Spleen (tissue), 11 donors: ENCODE results near the gene MMAB. TPM values are rescaled to one million over a fixed set of nuclear protein-coding genes. Genes with fewer than 3 reads are reported as not detected.

ENCODE experiments used
- DNase-seq: peaks from one replicate; pipeline ENCODE4 v3.0.0-alpha.2; 2020
- H3K27ac ChIP-seq, 8 donors: fragments of 200-600 bp; sonication (generic) in 7 of 8; 1 replicate in 4 of 8; 2 replicates in 4 of 8; pipeline versions ENCODE4 v1.5.0 to v1.8.0; 2016 to 2021; ENCODE audit warnings: inconsistent platforms in 4 of 8, mild to moderate bottlenecking in 4 of 8, moderate library complexity in 1 of 8
- H3K27me3 ChIP-seq, 7 donors: fragments of 200-600 bp; sonication (generic) in 6 of 7; replicated peaks in 1 of 7; 1 replicate in 4 of 7; 2 replicates in 3 of 7; pipeline versions ENCODE4 v1.5.0 to v1.8.0; 2016 to 2021; ENCODE audit warnings: inconsistent platforms in 3 of 7, mild to moderate bottlenecking in 1 of 7
- H3K36me3 ChIP-seq, 6 donors: fragments of 200-600 bp; sonication (generic) in 5 of 6; 1 replicate in 4 of 6; 2 replicates in 2 of 6; pipeline versions ENCODE4 v1.5.0 to v1.8.0; 2016 to 2021; ENCODE audit warnings: inconsistent platforms in 2 of 6
- H3K4me1 ChIP-seq, 6 donors: fragments of 200-600 bp; sonication (generic) in 5 of 6; 1 replicate in 3 of 6; 2 replicates in 3 of 6; pipeline versions ENCODE4 v1.5.0 to v1.8.0; 2016 to 2021; ENCODE audit warnings: inconsistent platforms in 3 of 6
- H3K4me3 ChIP-seq, 8 donors: fragments of 200-600 bp; sonication (generic) in 7 of 8; 1 replicate in 4 of 8; 2 replicates in 4 of 8; pipeline versions ENCODE4 v1.5.0 to v1.8.0; 2016 to 2021; ENCODE audit warnings: inconsistent platforms in 4 of 8, mild to moderate bottlenecking in 4 of 8, moderate library complexity in 2 of 8
- H3K9me3 ChIP-seq, 8 donors: fragments of 200-600 bp; sonication (generic) in 7 of 8; 1 replicate in 4 of 8; 2 replicates in 4 of 8; pipeline versions ENCODE4 v1.5.0 to v1.8.0; 2016 to 2021; ENCODE audit warnings: inconsistent platforms in 4 of 8
- CTCF ChIP-seq, 11 experiments: fragments of 200-600 bp in 7 of 11; fragments of 450-650 bp in 4 of 11; sonication (generic) in 4 of 11; IDR thresholded peaks in 8 of 11; conservative IDR thresholded peaks in 3 of 11; 1 replicate in 7 of 11; 2 replicates in 4 of 11; pipeline versions ENCODE4 v1.4.0 to v1.8.0; 2016 to 2021; ENCODE audit warnings: antibody characterized with exemption in 11 of 11, inconsistent platforms in 4 of 11, mild to moderate bottlenecking in 1 of 11
- POLR2A ChIP-seq, 3 donors: fragments of 450-650 bp; IDR thresholded peaks; one replicate each; pipeline ENCODE4 v1.5.1; 2017; ENCODE audit warnings: antibody characterized with exemption in 3 of 3, mild to moderate bottlenecking in 1 of 3
- POLR2AphosphoS5 ChIP-seq, 3 donors: sonication (generic); formaldehyde crosslinking; IDR thresholded peaks; one replicate each; pipeline ENCODE4 v1.5.1; 2017; ENCODE audit warnings: antibody characterized with exemption in 3 of 3
- WGBS, 5 donors: extraction: QIAGEN DNeasy Blood & Tissue Kit in 3 of 5; methylation state at CpG; one replicate each; pipeline versions ENCODE4 v1.1.5 to v1.1.7; 2013 to 2018; 5-methylcytosine and 5-hydroxymethylcytosine counted together
- intact Hi-C: fragments of 100-400 bp; cut with DNase I; formaldehyde crosslinking; loops from one replicate; pipeline ENCODE4 v1.15.0; 2023; ENCODE audit warnings: low total_unique reads
- polyA plus RNA-seq, 3 donors: library from polyadenylated mRNA; stranded (reverse); fragments of 200-250 nt; gene quantifications; one replicate each; pipeline ENCODE4 v1.2.1, GENCODE V29; 2013
- total RNA-seq, 7 donors: library from RNA; depleted of rRNA in 3 of 7; stranded (reverse); fragments of >200 nt in 3 of 7; fragmentation: NEBNext Ultra II Directional in 4 of 7; extraction: Animal tissue kit (Norgen Biotek cat#: 25700) in 4 of 7; gene quantifications; one replicate each; pipeline versions ENCODE4 v1.1.0 to v1.2.1, GENCODE V29; 2016 to 2021
- donor health status: healthy with polysubstance abuse.
- donor health status: DM: no; HTN: no; CAD: no; lungs with moderate emphysema.
- donor health status: DM: no; HTN: no; CAD: no.
- donor health status: Bipolar disorder and iron deficiency.
- donor health status: healthy.
- donor health status: DM: no; HTN: no; CAD: no.
- donor health status: DM: yes; HTN: yes; CAD: no.

MMAB gene
- total and polyA plus RNA-seq, 10 donors: 14.5 to 41.7 (median 20.3) TPM

DNA sequence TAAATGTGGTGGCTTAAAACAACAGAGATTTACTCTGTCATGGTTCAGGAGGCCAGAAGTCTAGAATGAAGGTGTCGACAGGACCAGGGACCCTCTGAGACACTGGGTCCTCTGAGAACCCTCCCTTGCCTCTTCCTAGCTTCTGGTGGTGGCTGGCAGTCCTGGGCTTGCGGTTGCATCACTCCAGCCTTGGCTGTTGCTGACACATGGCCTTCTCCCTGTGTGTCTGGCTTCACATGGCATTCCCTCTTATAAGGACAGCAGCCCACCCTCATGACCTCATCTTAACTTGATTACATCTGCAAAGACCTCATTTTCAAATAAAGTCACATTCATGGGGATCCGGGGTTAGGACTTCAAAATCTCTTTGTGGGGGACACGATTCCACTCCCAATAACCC, 37.2 kb upstream of the MMAB start:
- H3K27me3 ChIP-seq: peaks cover 0 to 66% (median 4%) of the 10 kb centered on the region in 7 donors
- intact Hi-C loops: no loop called here

DNA sequence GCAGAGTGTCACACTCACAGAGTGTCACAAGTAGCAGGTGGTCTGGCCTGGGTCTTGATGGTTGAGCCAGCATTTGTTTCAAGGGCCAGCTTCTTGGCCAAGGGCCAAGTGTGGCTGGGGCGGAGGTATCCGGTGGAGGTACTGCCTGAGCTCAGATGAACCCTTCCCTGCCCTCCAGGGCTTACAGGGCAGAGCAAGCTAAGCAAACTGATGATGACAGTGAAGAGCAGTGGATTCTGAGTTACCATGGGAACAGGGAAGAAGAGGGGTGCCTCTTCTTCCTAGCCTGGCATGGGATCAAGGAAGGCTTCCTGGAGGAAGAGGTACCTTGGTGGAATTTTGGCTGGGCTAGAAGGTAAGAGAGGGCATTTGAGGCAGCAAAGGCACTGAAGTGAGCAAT, 36.0 kb upstream of the MMAB start:
- intact Hi-C loops: no loop called here
- TF ChIP-seq CTCF (IDR thresholded peaks at IDR 0.05 in 8 of 11, conservative IDR thresholded peaks at IDR 0.05 in 3 of 11) (no peak), POLR2A (IDR thresholded peaks at IDR 0.05) (no peak), POLR2AphosphoS5 (IDR thresholded peaks at IDR 0.05) (no peak)
- H3K4me3 ChIP-seq: no peak overlapping the region
- no peaks in the 10 kb centered on the region for H3K9me3 ChIP-seq
- peaks cover 0 to 61% (median 0%) of the 10 kb centered on the region in 7 donors for H3K27me3 ChIP-seq
- no peaks in the 10 kb centered on the region for H3K36me3 ChIP-seq
- H3K4me1 ChIP-seq: no peaks in the 10 kb centered on the region
- H3K27ac ChIP-seq: no peak overlapping the region
- WGBS, 5 donors: 56 to 77% (median 73%) methylated on average over 2 of the region's 2 CpGs
- no peak for DNase-seq

More for the DNA sequence above, 37.2 kb upstream of the MMAB start:
- no peak for DNase-seq
- TF ChIP-seq CTCF (IDR thresholded peaks at IDR 0.05 in 8 of 11, conservative IDR thresholded peaks at IDR 0.05 in 3 of 11) (no peak), POLR2AphosphoS5 (IDR thresholded peaks at IDR 0.05) (no peak), POLR2A (IDR thresholded peaks at IDR 0.05) (no peak)
- H3K4me3 ChIP-seq: no peak overlapping the region
- no peaks in the 10 kb centered on the region for H3K9me3 ChIP-seq
- H3K27ac ChIP-seq: no peak overlapping the region
- H3K4me1 ChIP-seq: no peaks in the 10 kb centered on the region
- WGBS, 5 donors: 83 to 93% (median 87%) methylated on average over 4 of the region's 4 CpGs
- H3K36me3 ChIP-seq: no peaks in the 10 kb centered on the region

DNA sequence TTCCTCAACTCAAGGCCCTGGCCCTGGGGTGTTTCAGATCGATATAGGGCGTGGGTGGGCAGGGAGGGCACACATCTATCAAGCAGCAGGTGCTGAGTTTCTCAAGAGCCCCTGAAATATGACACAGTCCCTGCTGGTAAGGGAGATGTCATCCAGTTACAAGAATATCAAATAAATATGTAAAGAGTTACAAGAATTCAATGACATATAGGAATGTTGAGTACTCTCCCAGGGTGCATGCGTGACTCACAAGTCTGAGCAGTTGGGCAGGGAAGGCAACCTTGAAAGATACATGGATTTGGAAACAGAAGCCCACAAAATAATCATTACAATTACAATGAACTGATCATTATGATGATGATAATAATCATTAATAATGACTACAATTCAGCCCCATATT, 35.5 kb upstream of the MMAB start:
- intact Hi-C loops: no loop called here
- H3K9me3 ChIP-seq: no peaks in the 10 kb centered on the region
- no peaks in the 10 kb centered on the region for H3K36me3 ChIP-seq
- no peak for DNase-seq
- H3K27ac ChIP-seq: no peak overlapping the region
- H3K4me1 ChIP-seq: no peaks in the 10 kb centered on the region
- no peak for TF ChIP-seq CTCF (IDR thresholded peaks at IDR 0.05 in 8 of 11, conservative IDR thresholded peaks at IDR 0.05 in 3 of 11)
- no peak for TF ChIP-seq POLR2A (IDR thresholded peaks at IDR 0.05)
- no peak for TF ChIP-seq POLR2AphosphoS5 (IDR thresholded peaks at IDR 0.05)
- WGBS, 5 donors: 86 to 92% (median 90%) methylated on average over 3 of the region's 3 CpGs
- no peak overlapping the region for H3K4me3 ChIP-seq
- peaks cover 0 to 56% (median 0%) of the 10 kb centered on the region in 7 donors for H3K27me3 ChIP-seq

DNA sequence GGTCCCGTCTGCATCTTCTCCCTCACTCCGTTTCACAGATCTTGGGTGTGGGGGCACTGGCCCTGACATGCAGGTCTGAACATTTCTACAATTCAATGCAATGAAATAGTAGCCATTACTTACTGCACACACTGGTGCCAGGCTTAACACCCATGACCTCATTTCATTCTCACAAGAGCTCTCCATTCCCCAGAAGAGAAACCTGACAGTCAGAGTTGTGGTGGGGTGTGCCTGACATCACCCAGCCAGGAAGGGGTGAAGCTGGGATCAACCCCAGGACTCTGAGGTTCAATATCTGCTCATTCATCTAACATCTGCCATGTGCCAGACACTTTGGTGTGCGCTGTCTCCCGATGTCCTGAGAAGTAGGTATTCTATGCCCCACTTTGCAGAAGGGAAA, 35.0 kb upstream of the MMAB start:
- DNase-seq: no peak
- no peak for TF ChIP-seq POLR2AphosphoS5 (IDR thresholded peaks at IDR 0.05)
- TF ChIP-seq POLR2A (IDR thresholded peaks at IDR 0.05): no peak
- TF ChIP-seq CTCF (IDR thresholded peaks at IDR 0.05 in 8 of 11, conservative IDR thresholded peaks at IDR 0.05 in 3 of 11): no peak
- Histone ChIP-seq H3K36me3 (no peaks in the 10 kb centered on the region), H3K4me1 (no peaks in the 10 kb centered on the region), H3K9me3 (no peaks in the 10 kb centered on the region), H3K27ac (no peak overlapping the region), H3K27me3 (peaks cover 0 to 50% (median 0%) of the 10 kb centered on the region in 7 donors), H3K4me3 (no peak overlapping the region)
- WGBS, 5 donors: 64 to 89% (median 83%) methylated on average over 3 to 4 of the region's 4 CpGs
- intact Hi-C loops: no loop called here
